G401 (cell line): ENCODE measurements around the gene TTLL5. TPM values are rescaled to one million over a fixed set of nuclear protein-coding genes. Genes with fewer than 3 reads are reported as not detected.
"Not testable (repeated sequence)": the region's sequence is repeated elsewhere in the genome, so short reads cannot be mapped to it uniquely, and the experiment has no call there.

ENCODE experiments used
- DNase-seq: peaks from one replicate; pipeline ENCODE4 v3.0.0-alpha.2; 2015; ENCODE audit warnings: low spot score
- in situ Hi-C: cut with HindIII; loops from 2 replicates; pipeline ENCODE4 v1.10.0; 2016; ENCODE audit warnings: low sequenced_read_pairs, mixed read lengths
- total RNA-seq: library from RNA; depleted of rRNA; stranded (reverse); fragments of >200 nt; shearing (Covaris generic); gene quantifications from 2 replicates; pipeline ENCODE4 v1.2.3, GENCODE V29; 2014

The TTLL5 gene
- total RNA-seq, 1 experiment from 2014 or later: 25.6 TPM

GRCh38 chr14:75842551-75842950, 181.5 kb downstream of the TTLL5 start:
- DNase-seq: no peak
- in situ Hi-C loops: no loop called here

GRCh38 chr14:75844486-75844885, 183.4 kb downstream of the TTLL5 start:
- in situ Hi-C loops: no loop called here
- no peak for DNase-seq

GRCh38 chr14:75845136-75845804, 184.2 kb downstream of the TTLL5 start:
- DNase-seq: no peak
- in situ Hi-C loops: no loop called here

GRCh38 chr14:75846694-75847093, 185.6 kb downstream of the TTLL5 start:
- DNase-seq, in situ Hi-C loops: not testable (repeated sequence)

- in situ Hi-C loops: no loop called here
- DNase-seq: no peak
Measured at GRCh38 chr14:75847584-75847983, 186.5 kb downstream of the TTLL5 start.

GRCh38 chr14:75848167-75848913, 187.3 kb downstream of the TTLL5 start:
- DNase-seq: no peak
- in situ Hi-C loops: no loop called here

GRCh38 chr14:75849300-75849895, 188.4 kb downstream of the TTLL5 start:
- DNase-seq: no peak
- in situ Hi-C loops: no loop called here

- in situ Hi-C loops: no loop called here
- no peak for DNase-seq
Measured at GRCh38 chr14:75851574-75851866, 190.5 kb downstream of the TTLL5 start.

GRCh38 chr14:75854111-75854799, 193.2 kb downstream of the TTLL5 start:
- DNase-seq: no peak
- in situ Hi-C loops: no loop called here

GRCh38 chr14:75857199-75857598, 196.2 kb downstream of the TTLL5 start:
- DNase-seq: no peak
- in situ Hi-C loops: no loop called here

- in situ Hi-C loops: no loop called here
- no peak for DNase-seq
Measured at GRCh38 chr14:75858362-75858761, 197.3 kb downstream of the TTLL5 start.

GRCh38 chr14:75859746-75860145, 198.7 kb downstream of the TTLL5 start:
- no peak for DNase-seq
- in situ Hi-C loops: no loop called here

- DNase-seq: no peak
- in situ Hi-C loops: no loop called here
Measured at GRCh38 chr14:75860561-75861160, 199.6 kb downstream of the TTLL5 start.

GRCh38 chr14:75861161-75861621, 200.1 kb downstream of the TTLL5 start:
- in situ Hi-C loops: no loop called here
- DNase-seq: no peak

GRCh38 chr14:75863221-75863620, 202.2 kb downstream of the TTLL5 start:
- in situ Hi-C loops: no loop called here
- DNase-seq: no peak

- in situ Hi-C loops: no loop called here
- no peak for DNase-seq
Measured at GRCh38 chr14:75864352-75864751, 203.3 kb downstream of the TTLL5 start.

- in situ Hi-C loops: no loop called here
- DNase-seq: no peak
Measured at GRCh38 chr14:75865531-75865930, 204.5 kb downstream of the TTLL5 start.

- DNase-seq: no peak
- in situ Hi-C loops: no loop called here
Measured at GRCh38 chr14:75866970-75867369, 205.9 kb downstream of the TTLL5 start.

GRCh38 chr14:75871181-75871880, 210.3 kb downstream of the TTLL5 start:
- no peak for DNase-seq
- in situ Hi-C loops: no loop called here
